ENCODE results near the gene HDAC7. TPM values are rescaled to one million over a fixed set of nuclear protein-coding genes. Genes with fewer than 3 reads are reported as not detected.

HDAC7 gene
- total and polyA plus RNA-seq, 2 experiments from 2014 or later: 41.3 to 60.1 TPM

GRCh38 chr12:47748899-47749298 is 70.8 kb downstream of the HDAC7 start:
- Histone ChIP-seq H3K4me3 (no peak overlapping the region), H3K27ac (ENCODE audit: low read depth) (no peak overlapping the region), H3K9me2 (ENCODE audit: insufficient read depth) (no peaks in the 10 kb centered on the region), H3K79me2 (replicated peaks; ENCODE audit: insufficient read depth) (no peaks in the 10 kb centered on the region), H3K4me2 (no peak overlapping the region), H2AFZ (no peak overlapping the region), H4K20me1 (replicated peaks; ENCODE audit: insufficient read depth) (no peaks in the 10 kb centered on the region), H3K4me1 (ENCODE audit: insufficient read depth) (peaks cover 16% of the 10 kb centered on the region), H3F3A (replicated peaks; ENCODE audit: low read depth) (no peaks in the 10 kb centered on the region), H3K36me3 (ENCODE audit: insufficient read depth) (no peaks in the 10 kb centered on the region), H3K27me3 (ENCODE audit: insufficient read depth) (no peaks in the 10 kb centered on the region)
- ATAC-seq: no peak
- no peak overlapping the region for H3K4me3 Mint-ChIP-seq
- TF ChIP-seq CREB1 (CRISPR knock-in tag; IDR thresholded peaks at IDR 0.05; ENCODE audit: low read depth): no peak
- TF ChIP-seq EZH2phosphoT487 (IDR thresholded peaks at IDR 0.05; ENCODE audit: unreplicated experiment): no peak
- TF ChIP-seq POLR2AphosphoS5 (IDR thresholded peaks at IDR 0.05; ENCODE audit: low read depth): no peak
- TF ChIP-seq CTCF (conservative IDR thresholded peaks at IDR 0.05; ENCODE audit: low read depth in 2 of 2): no peak
- TF ChIP-seq ZNF331 (CRISPR knock-in tag; IDR thresholded peaks at IDR 0.05; ENCODE audit: low read depth): no peak
- TF ChIP-seq JUNB (IDR thresholded peaks at IDR 0.05; ENCODE audit: unreplicated experiment): no peak
- no peak for TF ChIP-seq NANOG (IDR thresholded peaks at IDR 0.05; ENCODE audit: borderline replicate concordance)
- TF ChIP-seq STAT1 (IDR thresholded peaks at IDR 0.05; ENCODE audit: unreplicated experiment): no peak
- no peak for TF ChIP-seq REST (IDR thresholded peaks at IDR 0.05; ENCODE audit: unreplicated experiment)
- no peak for TF ChIP-seq ZNF114 (CRISPR knock-in tag; IDR thresholded peaks at IDR 0.05)
- no peak for TF ChIP-seq EZH2 (IDR thresholded peaks at IDR 0.05; ENCODE audit: low read depth, unreplicated experiment)
- TF ChIP-seq ZNF462 (CRISPR knock-in tag; IDR thresholded peaks at IDR 0.05): no peak
- no peak for TF ChIP-seq ETS1 (IDR thresholded peaks at IDR 0.05)
- H3K27ac Mint-ChIP-seq: no peak overlapping the region
- peaks cover 4% of the 10 kb centered on the region; the same call in 1 of the 3 replicates for H3K36me3 Mint-ChIP-seq (ENCODE audit: low read depth)
- peaks cover 49% of the 10 kb centered on the region for H3K4me1 Mint-ChIP-seq
- no peaks in the 10 kb centered on the region; the same call in 2 of the 3 replicates for H3K9me3 Mint-ChIP-seq
- DNase-seq (ENCODE audit: low spot score): no peak
- H3K27me3 Mint-ChIP-seq (ENCODE audit: insufficient read depth, low read depth, poor library complexity): peaks cover 23% of the 10 kb centered on the region

Data from GM23338 (cell line).